ENCODE measurements around the gene THBS2.
"Not testable (repeated sequence)": the region's sequence is repeated elsewhere in the genome, so short reads cannot be mapped to it uniquely, and the experiment has no call there.

THBS2 gene

DNA sequence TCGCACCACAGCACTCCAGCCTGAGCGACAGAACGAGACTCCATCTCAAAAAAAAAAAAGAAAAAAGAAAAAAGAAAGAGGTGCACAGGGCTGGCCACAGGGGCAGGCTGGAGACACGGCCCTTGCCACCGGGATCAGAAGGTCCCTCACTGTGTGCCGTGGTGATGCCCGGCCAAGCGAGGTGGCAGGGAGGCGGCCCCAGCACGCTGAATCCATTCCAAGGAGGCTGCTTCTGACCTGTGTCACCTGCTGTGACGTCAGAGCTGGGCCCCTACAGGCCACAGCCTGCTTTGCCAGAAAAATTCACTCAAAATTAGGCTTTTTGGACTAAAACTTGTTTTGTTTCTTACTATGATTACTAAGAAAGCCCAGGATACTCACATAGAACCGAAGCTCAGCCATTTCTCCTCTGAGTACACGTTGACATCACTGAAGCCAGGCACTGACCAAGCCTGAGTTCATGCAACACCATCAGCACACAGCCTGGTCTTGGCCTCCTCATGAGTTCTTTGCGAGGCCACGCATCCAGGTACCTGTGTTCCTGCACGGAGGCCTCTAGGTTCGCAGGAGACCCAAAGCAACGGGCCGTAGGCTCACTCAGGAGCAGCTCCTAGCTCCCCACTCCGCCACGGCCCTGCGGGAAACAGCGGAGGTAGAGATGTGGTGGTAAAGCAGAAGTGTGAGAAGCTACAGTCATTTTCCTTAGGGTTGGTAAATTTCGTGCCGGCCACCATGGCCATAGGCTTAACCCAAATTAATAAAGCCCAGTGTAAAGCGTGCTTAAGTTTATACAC lies 67.8 kb downstream of the THBS2 start:
- no peak for DNase-seq (ENCODE audit: low read depth in 2 of 2)

DNA sequence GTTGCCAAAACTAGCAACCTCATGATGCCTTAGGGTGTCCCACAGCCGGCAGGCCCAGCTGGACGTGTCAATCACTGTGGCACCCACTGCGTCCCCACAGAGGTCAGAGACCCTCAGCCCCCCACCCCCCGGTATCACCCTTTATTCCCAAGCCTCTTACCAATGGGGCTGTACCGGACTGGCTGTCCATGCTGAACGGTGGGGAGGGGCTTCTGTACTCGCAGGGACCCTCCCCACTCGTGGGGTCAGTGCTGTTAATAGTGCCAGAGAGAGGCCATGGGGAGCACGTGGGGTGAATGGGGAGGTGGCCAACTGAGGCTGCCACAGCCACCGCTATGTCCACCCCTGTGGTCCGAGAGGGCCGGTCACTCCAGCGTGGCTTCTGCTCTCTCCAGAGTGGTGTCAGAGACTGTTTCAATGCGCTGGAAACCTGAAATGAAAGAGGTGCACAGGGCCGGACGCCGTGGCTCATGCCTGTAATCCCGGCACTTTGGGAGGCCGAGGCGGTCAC lies 68.6 kb downstream of the THBS2 start:
- DNase-seq (ENCODE audit: low read depth in 2 of 2): no peak

DNA sequence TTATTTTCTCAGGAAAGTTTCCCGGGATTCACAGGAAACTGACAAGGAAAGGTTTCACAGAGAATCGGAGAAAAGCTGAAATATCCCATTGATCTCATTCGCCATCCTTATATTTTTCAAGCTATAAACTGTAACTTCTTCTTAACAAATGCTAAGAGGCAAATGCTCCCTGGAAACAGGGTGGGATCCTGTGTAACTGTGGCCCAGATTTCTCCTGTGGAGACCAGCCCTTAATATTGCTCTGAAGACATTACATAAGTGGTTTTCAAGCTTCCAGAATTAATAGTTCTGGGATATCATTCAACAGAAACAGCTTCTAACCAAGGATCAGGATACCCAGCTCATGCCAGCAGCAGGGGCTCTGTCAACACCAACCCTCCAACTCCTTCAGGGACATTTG lies 69.2 kb downstream of the THBS2 start:
- no peak for DNase-seq (ENCODE audit: low read depth in 2 of 2)

DNA sequence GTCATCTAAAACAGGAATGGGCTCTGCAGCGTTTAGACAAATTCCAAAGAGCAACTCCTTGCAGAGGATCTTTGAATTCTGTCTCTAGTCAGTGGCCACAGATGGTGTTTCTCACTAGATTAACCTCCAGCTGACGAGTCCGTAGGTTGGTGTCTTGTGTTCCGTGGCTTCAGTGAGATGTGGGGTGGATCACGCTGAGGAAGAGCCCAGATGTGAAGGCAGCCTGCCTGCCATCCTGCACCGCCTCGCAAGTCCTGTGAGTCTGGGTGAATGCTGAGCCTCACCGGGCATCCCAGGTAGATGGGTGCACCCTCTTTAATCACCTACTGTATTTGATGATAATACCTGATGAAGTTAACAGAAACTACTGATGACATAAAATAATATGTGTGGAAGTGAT lies 70.4 kb downstream of the THBS2 start:
- DNase-seq (ENCODE audit: low read depth in 2 of 2): no peak

DNA sequence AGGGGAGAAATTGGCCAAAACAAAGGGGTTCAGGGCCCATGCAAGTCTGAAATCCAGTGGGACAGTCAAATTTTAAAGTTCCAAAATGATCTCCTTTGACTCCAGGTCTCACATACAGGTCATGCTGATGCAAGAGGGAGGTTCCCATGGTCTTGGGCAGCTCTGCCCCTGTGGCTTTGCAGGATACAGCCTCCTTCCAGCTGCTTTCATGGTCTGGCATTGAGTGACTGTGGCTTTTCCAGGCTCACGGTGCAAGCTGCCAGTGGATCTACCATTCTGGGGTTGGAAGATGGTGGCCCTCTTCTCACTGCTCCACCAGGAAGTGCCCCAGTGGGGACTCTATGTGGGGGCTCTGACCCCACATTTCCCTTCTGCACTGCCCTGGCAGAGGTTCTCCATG lies 73.8 kb downstream of the THBS2 start:
- DNase-seq (ENCODE audit: low read depth in 2 of 2): not testable (repeated sequence)

DNA sequence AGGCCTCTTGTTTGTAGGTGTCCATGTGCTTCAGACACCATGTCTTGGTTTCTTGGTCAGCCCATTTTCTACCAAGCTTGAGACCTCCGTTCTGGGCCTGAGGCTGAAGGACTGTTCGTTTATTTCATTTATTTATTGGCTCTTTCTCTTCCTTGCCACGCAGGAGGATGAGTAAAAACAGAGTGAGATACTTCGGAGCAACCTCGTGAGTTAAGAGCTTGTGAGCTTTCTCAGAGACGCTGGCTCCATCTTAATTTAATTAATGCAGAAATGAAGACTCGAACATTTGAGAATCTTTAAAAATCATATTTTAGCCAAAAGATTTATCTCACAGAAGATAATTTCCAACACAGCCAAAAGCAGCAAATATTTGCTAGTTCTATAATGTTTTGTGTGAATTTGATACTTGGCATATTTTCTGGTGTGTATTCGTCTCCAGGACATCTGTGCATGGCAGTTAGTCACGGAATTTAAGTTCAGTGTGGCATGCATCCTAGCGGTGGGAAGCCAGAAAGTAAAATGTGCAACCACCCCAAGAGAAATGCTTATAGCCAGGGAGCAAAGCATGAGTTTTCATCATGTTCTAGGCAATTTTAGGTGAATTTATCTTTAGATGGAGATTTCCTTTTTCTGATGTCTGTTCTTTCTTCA lies 76.0 kb downstream of the THBS2 start:
- no peak for DNase-seq (ENCODE audit: low read depth in 2 of 2)

DNA sequence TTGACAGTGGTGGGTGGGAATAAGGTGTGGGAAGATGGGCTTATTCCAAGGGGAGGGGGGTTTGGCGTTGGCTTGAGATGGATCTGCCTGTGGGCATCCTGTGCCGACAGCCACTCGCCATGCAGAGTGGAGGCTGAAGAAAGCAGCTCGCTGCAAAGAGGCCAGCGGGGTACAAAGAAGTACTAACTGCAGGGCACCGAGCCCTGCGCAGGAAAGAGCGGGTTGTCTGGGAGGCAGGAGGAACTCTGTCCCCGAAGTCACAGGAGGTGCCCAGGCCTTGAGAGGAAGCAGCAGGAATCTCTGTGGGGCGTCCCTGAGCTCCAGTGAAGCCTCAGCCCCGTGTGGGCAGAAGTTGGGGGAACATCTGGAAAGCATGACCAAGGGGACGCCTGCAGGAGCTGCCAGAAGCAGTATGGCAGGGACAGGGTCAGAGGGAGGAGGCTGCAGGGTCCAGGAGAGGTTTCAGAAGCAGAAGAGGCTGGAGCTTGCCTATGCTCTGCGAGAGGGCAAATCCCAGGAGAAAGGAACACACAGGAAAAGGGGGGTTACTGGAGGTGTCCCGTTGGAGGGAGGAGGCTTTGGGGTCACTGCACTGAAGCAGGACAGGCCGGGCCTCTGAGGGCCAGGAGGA lies 77.2 kb downstream of the THBS2 start:
- DNase-seq (ENCODE audit: low read depth in 2 of 2): no peak

DNA sequence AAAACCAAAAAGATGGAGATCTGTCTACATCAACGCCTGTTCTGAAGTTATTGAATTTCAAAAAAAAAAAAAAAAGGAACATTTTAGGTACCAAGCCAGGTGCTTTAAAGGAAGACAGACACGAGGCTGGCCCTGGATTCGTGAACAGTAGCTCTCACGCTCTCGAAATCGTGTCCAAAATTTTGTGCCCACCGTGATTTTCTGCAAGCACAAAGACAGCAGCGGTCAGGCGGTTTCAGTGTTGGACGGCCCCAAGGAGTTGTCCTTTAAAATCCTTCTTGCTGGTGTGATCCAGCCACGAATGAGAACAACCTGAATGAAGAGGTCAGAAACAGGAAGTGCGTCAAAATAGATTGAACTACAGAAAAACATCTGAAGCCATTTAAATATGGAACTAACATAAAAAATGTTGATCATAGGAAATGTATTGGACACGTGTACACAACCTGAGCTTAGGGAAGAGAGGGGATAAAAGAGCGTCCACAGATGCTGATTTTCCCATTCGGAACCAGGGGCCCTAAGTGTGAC lies 78.2 kb downstream of the THBS2 start:
- no peak for DNase-seq (ENCODE audit: low read depth in 2 of 2)

DNA sequence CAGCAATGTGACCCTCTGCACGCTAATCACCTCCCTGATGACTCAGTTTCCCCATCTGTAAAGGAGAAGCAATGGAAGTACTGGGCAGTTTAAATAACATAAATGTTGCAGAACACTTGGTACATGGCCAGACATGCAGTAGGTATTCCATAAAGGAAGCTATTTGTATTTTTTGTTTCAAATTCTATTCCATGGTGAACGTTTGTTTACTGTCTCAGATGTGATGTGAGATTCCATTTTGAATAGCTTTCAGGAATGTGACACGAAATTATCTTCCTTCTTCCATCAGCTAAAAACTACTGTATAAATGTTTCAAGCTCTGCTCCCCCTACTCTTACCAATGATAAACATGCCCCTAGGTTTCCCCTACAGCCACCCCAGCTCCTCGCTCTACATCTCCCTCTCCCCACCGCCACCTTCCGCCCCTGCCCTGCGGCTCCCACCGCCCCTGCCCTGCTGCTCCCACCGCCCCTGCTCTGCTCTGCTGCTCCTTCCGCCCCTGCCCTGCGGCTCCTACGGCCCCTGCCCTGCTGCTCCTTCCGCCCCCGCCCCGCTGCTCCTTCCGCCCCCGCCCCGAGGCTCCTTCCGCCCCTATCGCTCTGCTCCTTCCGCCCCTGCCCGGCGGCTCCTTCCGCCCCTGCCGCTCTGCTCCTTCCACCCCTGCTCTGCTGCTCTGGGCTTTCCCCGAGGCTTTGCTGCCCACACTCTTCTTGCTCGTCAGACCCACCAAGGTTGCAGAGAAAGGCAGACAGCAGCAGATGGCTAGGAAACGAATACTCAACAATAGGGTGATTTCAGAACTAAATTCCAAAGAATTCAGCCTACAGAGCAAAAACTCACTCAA lies 78.9 kb downstream of the THBS2 start:
- DNase-seq (ENCODE audit: low read depth in 2 of 2): no peak

DNA sequence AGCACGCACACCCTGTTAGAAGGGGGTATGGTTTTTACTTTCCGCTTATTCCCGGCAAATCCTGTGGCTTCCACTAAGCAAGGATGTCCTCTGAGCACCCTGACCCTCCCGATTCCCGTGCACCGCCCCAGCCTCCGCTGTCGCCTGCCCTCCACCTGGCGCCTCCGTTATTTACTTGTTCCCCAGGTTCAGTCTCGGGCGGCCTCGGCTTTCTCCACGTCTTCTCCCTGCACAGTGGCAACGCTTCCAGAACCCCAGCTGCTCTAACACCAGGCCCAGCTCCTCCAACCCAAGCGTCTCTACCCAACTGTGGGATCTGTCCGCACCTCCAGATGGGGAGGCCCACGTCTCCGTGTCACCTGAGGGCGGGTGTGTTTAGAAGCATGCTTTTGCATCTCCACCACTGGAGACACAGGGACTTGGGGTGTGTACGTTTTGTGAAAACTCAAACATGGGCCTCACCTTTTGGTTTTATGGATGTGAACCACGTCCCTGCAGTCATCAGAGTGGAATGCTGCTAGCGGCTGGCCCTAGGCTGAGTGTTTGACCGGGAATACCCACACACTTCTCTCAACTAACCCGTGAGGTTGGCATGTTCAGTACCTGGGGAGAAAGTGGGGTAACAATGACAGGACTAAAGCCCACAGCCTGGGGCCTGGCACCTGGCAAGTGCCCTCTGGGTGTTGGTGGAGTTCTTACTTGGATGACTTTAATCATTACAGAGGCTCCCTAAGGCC lies 79.9 kb downstream of the THBS2 start:
- DNase-seq (ENCODE audit: low read depth in 2 of 2): no peak

DNA sequence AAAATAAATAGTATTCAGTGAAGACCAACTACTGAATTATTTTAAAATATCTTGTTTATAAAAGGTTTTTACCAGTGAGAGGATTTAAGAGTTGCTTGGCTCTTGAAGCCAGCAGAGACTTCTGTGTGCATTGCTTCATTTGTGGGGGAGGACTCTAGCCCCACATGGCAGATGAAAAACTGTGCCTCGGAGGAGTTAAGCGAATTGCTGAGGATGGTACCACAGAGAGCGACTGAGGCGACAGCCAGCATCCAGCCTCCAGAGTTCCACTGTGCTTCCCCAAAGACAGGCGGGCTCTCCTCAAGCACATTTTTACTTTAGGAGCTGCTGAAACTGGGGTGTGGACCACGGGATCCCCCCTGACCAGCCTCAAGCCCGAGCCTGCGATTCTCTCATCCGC lies 80.7 kb downstream of the THBS2 start:
- DNase-seq (ENCODE audit: low read depth in 2 of 2): no peak

DNA sequence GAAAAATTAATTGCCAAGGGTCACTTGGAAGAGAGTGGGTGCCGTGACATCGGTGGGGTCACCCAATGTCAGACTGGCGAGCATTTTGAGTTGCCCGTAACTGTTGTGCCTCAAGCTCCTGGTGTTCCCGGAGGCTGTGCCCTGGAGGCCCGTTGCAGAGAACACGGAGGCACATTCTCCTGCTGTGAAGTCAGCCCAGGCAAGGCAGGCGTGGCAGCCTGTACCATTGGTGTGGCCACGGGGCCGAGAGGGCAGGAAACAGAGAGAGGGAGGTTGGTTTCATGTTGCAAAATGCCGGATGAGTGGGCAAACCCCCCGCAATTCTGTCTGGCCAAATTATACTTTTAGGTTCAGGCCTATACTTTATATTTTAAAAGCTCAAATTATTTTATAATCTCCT lies 81.2 kb downstream of the THBS2 start:
- DNase-seq (ENCODE audit: low read depth in 2 of 2): no peak

DNA sequence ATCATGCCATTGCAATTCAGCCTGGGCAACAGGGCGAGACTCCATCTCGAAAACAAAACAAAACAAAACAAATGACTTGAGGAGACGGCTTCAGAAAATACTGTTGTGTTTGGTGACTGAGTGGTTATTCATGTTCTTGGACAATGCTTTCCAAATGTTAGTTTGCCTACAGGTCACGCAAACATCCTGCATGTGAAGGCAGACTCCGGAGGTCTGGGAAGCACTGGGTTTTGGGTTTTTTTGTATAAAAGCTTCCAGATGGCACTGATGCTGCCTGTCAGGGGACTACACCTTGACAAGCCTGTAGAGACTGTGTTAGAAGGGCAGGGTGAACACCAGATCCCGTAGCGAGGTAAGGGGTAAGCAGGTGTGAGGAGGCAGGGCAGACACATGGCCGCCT lies 81.7 kb downstream of the THBS2 start:
- DNase-seq (ENCODE audit: low read depth in 2 of 2): no peak

DNA sequence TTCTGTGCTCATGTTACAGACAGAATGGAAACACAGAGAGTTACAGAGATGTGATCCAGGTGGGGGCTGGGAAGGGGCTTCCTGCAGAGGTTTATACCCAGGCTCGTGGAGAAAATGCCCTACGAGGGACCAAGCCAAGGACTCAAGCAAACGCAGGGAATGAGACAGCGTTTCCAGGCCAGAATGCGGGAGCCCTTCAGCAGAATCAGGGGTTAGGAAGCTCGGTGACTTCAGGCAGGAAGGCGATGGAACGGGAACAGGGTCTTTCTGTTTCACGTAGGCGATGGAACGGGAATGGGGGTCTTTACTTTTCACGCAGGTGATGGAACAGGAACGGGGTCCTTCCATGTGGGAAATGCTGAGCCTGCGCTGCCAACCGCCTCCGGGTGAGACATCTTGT lies 82.6 kb downstream of the THBS2 start:
- DNase-seq (ENCODE audit: low read depth in 2 of 2): no peak

DNA sequence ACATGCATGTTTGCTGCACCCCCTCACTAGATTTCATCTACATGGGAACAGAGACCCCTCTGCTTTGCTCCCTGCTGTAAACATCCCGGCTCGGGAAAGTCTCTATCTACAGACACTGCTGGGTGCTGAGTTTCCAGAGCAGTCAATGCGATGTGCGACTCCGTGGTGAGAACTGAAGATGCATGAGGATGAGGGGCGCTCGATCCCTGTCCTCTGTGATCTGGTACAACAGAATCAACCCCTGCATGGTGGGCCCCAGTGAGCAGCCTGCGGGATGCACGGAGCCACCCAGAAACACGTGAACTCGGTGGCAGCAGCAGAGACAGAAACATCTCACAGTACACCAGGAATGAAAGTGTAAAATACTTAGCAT lies 83.1 kb downstream of the THBS2 start:
- DNase-seq (ENCODE audit: low read depth in 2 of 2): no peak

DNA sequence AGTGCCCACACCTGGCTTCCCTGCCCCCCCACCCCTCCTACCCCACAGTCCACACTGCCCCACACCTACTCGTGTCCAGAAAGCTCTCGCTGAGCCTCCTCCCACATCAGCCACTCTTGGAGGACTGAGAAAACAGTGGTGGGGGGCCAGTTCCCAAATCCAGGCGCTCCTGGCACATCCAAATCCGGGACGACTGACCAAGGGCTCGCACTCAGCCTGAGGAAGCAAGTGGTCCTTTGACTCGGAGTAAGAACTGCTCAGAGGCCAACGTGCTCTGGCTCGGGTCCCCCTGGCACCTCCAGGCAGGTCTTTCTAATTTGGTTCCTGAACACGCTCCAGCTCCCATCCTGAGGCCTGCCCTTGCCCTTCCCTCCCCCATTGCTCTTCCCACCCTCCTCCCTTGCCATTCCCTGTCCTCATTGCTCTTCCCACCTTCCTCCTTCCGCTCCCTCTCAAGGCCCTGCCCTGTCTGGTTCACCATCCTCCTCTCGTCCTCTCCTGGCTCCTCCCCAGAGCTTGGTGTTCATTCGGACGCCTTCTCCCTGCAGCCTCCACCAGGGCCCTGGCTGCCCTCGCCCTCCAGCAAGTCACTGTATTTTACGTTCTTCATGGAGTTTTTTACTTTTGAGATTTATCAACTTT lies 83.6 kb downstream of the THBS2 start:
- no peak for DNase-seq (ENCODE audit: low read depth in 2 of 2)

DNA sequence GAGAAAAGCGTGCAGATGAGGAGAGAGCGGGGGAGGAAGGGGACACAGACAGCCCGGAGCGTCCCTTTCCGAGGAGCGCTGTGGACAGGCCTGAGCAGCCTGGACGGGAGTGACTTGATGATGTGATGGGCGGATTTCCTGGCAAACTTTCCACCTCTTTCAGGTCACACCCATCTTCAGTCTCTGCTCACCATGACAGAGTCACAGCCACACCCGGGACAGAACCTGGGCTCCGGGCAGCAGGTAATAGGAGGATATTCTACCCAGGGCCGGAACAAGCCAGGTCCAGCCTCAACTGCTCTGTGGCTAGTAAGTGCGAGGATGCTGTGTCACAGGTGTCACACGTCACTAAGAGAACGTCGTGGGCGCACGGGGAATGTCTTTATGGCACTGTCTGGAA lies 84.3 kb downstream of the THBS2 start:
- DNase-seq (ENCODE audit: low read depth in 2 of 2): no peak

DNA sequence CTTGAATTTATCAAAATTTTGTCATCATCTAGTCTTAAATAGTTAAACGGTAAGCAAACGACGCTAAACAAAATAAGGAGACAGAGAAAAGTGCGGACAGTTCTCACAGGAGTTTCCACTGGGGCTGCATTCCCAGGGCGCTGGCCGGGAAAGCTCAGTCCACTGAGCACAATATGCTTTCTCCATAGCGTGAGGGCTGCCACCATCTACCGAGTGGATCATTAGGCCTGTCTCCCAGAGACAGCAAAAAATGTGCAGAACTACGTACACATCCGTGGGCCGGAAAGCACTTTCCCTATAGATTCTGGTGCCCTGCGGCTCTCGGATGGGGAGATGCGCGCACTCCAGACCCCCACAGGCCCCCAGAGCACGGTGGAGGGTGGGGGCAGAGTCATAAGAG lies 84.9 kb downstream of the THBS2 start:
- DNase-seq (ENCODE audit: low read depth in 2 of 2): no peak

DNA sequence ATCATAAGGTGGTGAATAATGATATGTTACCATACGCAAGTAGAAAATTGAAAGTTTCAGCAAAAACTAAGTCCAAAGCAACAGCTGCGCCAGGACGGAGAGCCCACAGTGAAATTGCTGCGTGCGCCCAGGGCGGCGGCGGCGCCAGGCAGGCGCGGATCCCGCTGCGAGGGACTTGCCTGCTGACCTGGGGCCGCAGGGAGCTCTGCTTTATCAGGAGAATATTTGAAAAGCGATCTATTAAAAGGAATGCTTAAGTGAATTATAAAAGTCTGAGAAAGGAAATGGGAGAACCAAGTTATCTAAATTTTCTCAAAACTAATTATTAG lies 85.4 kb downstream of the THBS2 start:
- DNase-seq (ENCODE audit: low read depth in 2 of 2): no peak

DNA sequence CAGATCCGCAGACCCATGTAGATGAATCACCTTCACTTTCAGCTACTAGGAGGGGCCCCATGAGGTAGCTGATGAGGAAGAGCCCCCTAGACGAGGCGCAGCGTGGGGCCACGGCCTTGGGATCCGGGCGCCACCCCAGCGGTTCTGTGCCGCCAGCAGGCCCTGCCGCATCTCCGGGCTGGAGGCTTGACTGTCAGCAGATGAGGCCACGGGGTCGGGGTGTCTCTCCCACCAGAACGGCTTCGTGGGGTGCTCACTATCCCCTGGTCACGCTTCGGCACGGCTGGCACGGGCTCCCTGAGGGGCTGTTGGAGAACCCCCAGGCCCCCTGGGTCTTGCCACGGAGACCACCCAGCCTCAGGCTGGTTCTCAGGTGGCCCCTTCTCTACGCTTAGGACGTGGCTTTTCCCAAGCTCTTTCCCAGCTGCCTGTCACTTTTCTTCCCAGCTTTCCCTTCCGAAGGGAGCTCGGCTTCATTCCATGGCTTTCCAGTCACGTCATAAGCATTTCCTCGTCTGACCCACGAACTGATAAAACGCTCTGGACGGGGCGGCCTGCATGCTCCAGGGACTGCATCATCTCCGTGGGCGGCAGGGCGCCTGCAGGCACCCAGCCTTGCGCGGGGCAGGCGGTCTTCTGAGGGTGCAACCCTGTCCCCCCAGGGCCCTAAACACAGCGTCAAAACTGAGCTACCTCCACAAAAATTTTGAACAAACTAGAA lies 85.9 kb downstream of the THBS2 start:
- DNase-seq (ENCODE audit: low read depth in 2 of 2): no peak
